Measurements from ENCODE around the gene CHMP6.
A peak's percentile ranks its signal among the peaks of the same experiment; 100 is the strongest.

Gene CHMP6

GRCh38 chr17:80995131-80995530 lies 3.5 kb downstream of the CHMP6 start:
- no peak for DNase-seq

- DNase-seq: no peak
Observed at GRCh38 chr17:80996422-80997305, 5.0 kb downstream of the CHMP6 start.

GRCh38 chr17:80997424-80998117 lies 5.9 kb downstream of the CHMP6 start:
- DNase-seq: no peak

- DNase-seq: no peak
Observed at GRCh38 chr17:80998118-80998747, 6.6 kb downstream of the CHMP6 start.

GRCh38 chr17:80998748-80999535 lies 7.3 kb downstream of the CHMP6 start:
- DNase-seq: no peak

GRCh38 chr17:80999536-81000333 lies 8.1 kb downstream of the CHMP6 start:
- DNase-seq: no peak

- no peak for DNase-seq
Observed at GRCh38 chr17:81000334-81000630, 8.6 kb downstream of the CHMP6 start.

- DNase-seq: no peak
Observed at GRCh38 chr17:81000631-81001357, 9.2 kb downstream of the CHMP6 start.

- no peak for DNase-seq
Observed at GRCh38 chr17:81002013-81002384, 10.4 kb downstream of the CHMP6 start.

- no peak for DNase-seq
Observed at GRCh38 chr17:81002409-81003361, 11.0 kb downstream of the CHMP6 start.

GRCh38 chr17:81003711-81004475 lies 12.3 kb downstream of the CHMP6 start:
- peak; percentile 23 for DNase-seq

- no peak for DNase-seq
Observed at GRCh38 chr17:81006891-81007290, 15.2 kb downstream of the CHMP6 start.

GRCh38 chr17:81008140-81008539 lies 16.5 kb downstream of the CHMP6 start:
- no peak for DNase-seq

- no peak for DNase-seq
Observed at GRCh38 chr17:81009136-81009535, 17.5 kb downstream of the CHMP6 start.

- DNase-seq: no peak
Observed at GRCh38 chr17:81010935-81011334, 19.3 kb downstream of the CHMP6 start.

- DNase-seq: no peak
Observed at GRCh38 chr17:81011951-81012350, 20.3 kb downstream of the CHMP6 start.

- DNase-seq: no peak
Observed at GRCh38 chr17:81012574-81013447, 21.2 kb downstream of the CHMP6 start.

GRCh38 chr17:81013642-81014041 lies 22.0 kb downstream of the CHMP6 start:
- no peak for DNase-seq

GRCh38 chr17:81015136-81015535 lies 23.5 kb downstream of the CHMP6 start:
- DNase-seq: no peak

Data from CD4-positive, alpha-beta T cell treated with Interleukin-6 for 4 hours (primary cell).